ENCODE measurements around the gene MRPS2.
"Not testable (repeated sequence)": the region's sequence is repeated elsewhere in the genome, so short reads cannot be mapped to it uniquely, and the experiment has no call there.

Gene MRPS2

GRCh38 chr9:135500525-135501260 is at the start of gene MRPS2:
Gene MRPS2 (plus strand): TSS chr9:135500682. CDS start chr9:135500711, 29 bp downstream.
- peak; percentile 84 for DNase-seq

GRCh38 chr9:135450956-135451355 is 49.5 kb upstream of the MRPS2 start:
- DNase-seq, result no peak

GRCh38 chr9:135451909-135452308 is 48.6 kb upstream of the MRPS2 start:
- not testable (repeated sequence) for DNase-seq

- no peak for DNase-seq
Observed at GRCh38 chr9:135454737-135455136, 45.7 kb upstream of the MRPS2 start.

- DNase-seq, result no peak
Observed at GRCh38 chr9:135455401-135456030, 45.0 kb upstream of the MRPS2 start.

- DNase-seq, result no peak
Observed at GRCh38 chr9:135456436-135457104, 43.9 kb upstream of the MRPS2 start.

GRCh38 chr9:135458478-135458877 is 42.0 kb upstream of the MRPS2 start:
- not testable (repeated sequence) for DNase-seq

GRCh38 chr9:135461936-135462335 is 38.5 kb upstream of the MRPS2 start:
- no peak for DNase-seq

GRCh38 chr9:135463140-135463539 is 37.3 kb upstream of the MRPS2 start:
- no peak for DNase-seq

- DNase-seq, result no peak
Observed at GRCh38 chr9:135464181-135464580, 36.3 kb upstream of the MRPS2 start.

- peak; percentile 55 for DNase-seq
Observed at GRCh38 chr9:135468854-135469521, 31.5 kb upstream of the MRPS2 start.

GRCh38 chr9:135471791-135472640 is 28.5 kb upstream of the MRPS2 start:
- no peak for DNase-seq

GRCh38 chr9:135473972-135474543 is 26.4 kb upstream of the MRPS2 start:
- no peak for DNase-seq

GRCh38 chr9:135474915-135475314 is 25.6 kb upstream of the MRPS2 start:
- peak; percentile 30 for DNase-seq

GRCh38 chr9:135476561-135477355 is 23.7 kb upstream of the MRPS2 start:
- no peak for DNase-seq

GRCh38 chr9:135478191-135478590 is 22.3 kb upstream of the MRPS2 start:
- no peak for DNase-seq

GRCh38 chr9:135478829-135479468 is 21.5 kb upstream of the MRPS2 start:
- no peak for DNase-seq

- no peak for DNase-seq
Observed at GRCh38 chr9:135479469-135480052, 20.9 kb upstream of the MRPS2 start, which contains the start of gene PPP1R26. Gene PPP1R26 (plus strand): TSS chr9:135479782. CDS start chr9:135484511, 4,729 bp downstream.

- no peak for DNase-seq
Observed at GRCh38 chr9:135480071-135480939, 20.2 kb upstream of the MRPS2 start.
